SK-N-SH treated with all-trans-retinoic acid at 6 μM for 48 hours (cell line): ENCODE measurements around the gene MIR17HG.

Experiments
- ATAC-seq: fragments of 200-7000 bp; cut with Tn5 transposase; 3 replicates; pipeline ENCODE4 v1.9.1; 2020; ENCODE audit warnings: mild to moderate bottlenecking, moderate library complexity
- ARNTL ChIP-seq: fragments of 450-650 bp; formaldehyde crosslinking; IDR thresholded peaks from 2 replicates; pipeline ENCODE4 v1.5.0; 2020; ENCODE audit warnings: low read depth, mild to moderate bottlenecking, moderate library complexity, borderline replicate concordance
- BACH2 ChIP-seq: fragments of 250-450 bp; sonication (Bioruptor Pico); IDR thresholded peaks from 2 replicates; pipeline ENCODE4 v1.9.0; 2021; ENCODE audit warnings: mild to moderate bottlenecking, borderline replicate concordance
- CSDC2 ChIP-seq: fragments of 250-450 bp; sonication (Bioruptor Pico); IDR thresholded peaks from 2 replicates; pipeline ENCODE4 v1.5.0; 2020; ENCODE audit warnings: mild to moderate bottlenecking, moderate library complexity
- CSRNP3 ChIP-seq: fragments of 250-450 bp; sonication (Bioruptor Pico); IDR thresholded peaks from 2 replicates; pipeline ENCODE4 v1.5.1; 2021; ENCODE audit warnings: mild to moderate bottlenecking, moderate library complexity
- ESRRG ChIP-seq: fragments of 250-450 bp; sonication (Bioruptor Pico); IDR thresholded peaks from 2 replicates; pipeline ENCODE4 v1.6.1; 2021; ENCODE audit warnings: mild to moderate bottlenecking
- GLIS3 ChIP-seq: fragments of 250-450 bp; sonication (Bioruptor Pico); IDR thresholded peaks from 2 replicates; pipeline ENCODE4 v1.5.0; 2020; ENCODE audit warnings: mild to moderate bottlenecking, moderate library complexity
- ISL1 ChIP-seq: fragments of 250-450 bp; sonication (Bioruptor Pico); IDR thresholded peaks from 2 replicates; pipeline ENCODE4 v2.1.2; 2022; ENCODE audit warnings: mild to moderate bottlenecking, moderate library complexity
- OSR1 ChIP-seq: fragments of 250-450 bp; sonication (Bioruptor Pico); IDR thresholded peaks from 2 replicates; pipeline ENCODE4 v1.8.0; 2022; ENCODE audit warnings: moderate library complexity, mild to moderate bottlenecking, inconsistent platforms
- POU6F1 ChIP-seq: fragments of 250-450 bp; sonication (Bioruptor Pico); IDR thresholded peaks from 2 replicates; pipeline ENCODE4 v1.8.0; 2021; ENCODE audit warnings: low read depth, mild to moderate bottlenecking, moderate library complexity, borderline replicate concordance
- PPARA ChIP-seq: fragments of 250-450 bp; sonication (Bioruptor Pico); IDR thresholded peaks from 2 replicates; pipeline ENCODE4 v1.5.0; 2020; ENCODE audit warnings: mild to moderate bottlenecking, borderline replicate concordance
- RARB ChIP-seq: fragments of 250-450 bp; sonication (Bioruptor Pico); IDR thresholded peaks from 2 replicates; pipeline ENCODE4 v1.8.0; 2021; ENCODE audit warnings: mild to moderate bottlenecking, moderate library complexity
- SNAI2 ChIP-seq: fragments of 250-450 bp; sonication (Bioruptor Pico); IDR thresholded peaks from 2 replicates; pipeline ENCODE4 v1.5.0; 2020; ENCODE audit warnings: mild to moderate bottlenecking, moderate library complexity
- TCF4 ChIP-seq: fragments of 250-450 bp; sonication (Bioruptor Pico); IDR thresholded peaks from 2 replicates; pipeline ENCODE4 v1.8.0; 2021; ENCODE audit warnings: mild to moderate bottlenecking, moderate library complexity, borderline replicate concordance
- TOX ChIP-seq: fragments of 250-450 bp; sonication (Bioruptor Pico); IDR thresholded peaks from 2 replicates; pipeline ENCODE4 v1.8.0; 2021; ENCODE audit warnings: mild to moderate bottlenecking, moderate library complexity, borderline replicate concordance
- TSHZ2 ChIP-seq: fragments of 250-450 bp; sonication (Bioruptor Pico); IDR thresholded peaks from 2 replicates; pipeline ENCODE4 v1.5.0; 2020; ENCODE audit warnings: mild to moderate bottlenecking, moderate library complexity
- ZC3H10 ChIP-seq: fragments of 250-450 bp; sonication (Bioruptor Pico); IDR thresholded peaks from 2 replicates; pipeline ENCODE4 v1.5.1; 2021; ENCODE audit warnings: mild to moderate bottlenecking, moderate library complexity
- ZFP3 ChIP-seq: fragments of 250-450 bp; sonication (Bioruptor Pico); IDR thresholded peaks from 2 replicates; pipeline ENCODE4 v1.5.0; 2020; ENCODE audit warnings: mild to moderate bottlenecking, moderate library complexity
- ZFP30 ChIP-seq: fragments of 450-650 bp; formaldehyde crosslinking; IDR thresholded peaks from 2 replicates; pipeline ENCODE4 v1.5.0; 2022; ENCODE audit warnings: mild to moderate bottlenecking, moderate library complexity
- ZNF565 ChIP-seq: fragments of 450-650 bp; formaldehyde crosslinking; conservative IDR thresholded peaks from 2 replicates; pipeline ENCODE4 v1.5.0; 2020; ENCODE audit warnings: low read depth, mild to moderate bottlenecking, moderate library complexity
- ZNF70 ChIP-seq: fragments of 450-650 bp; formaldehyde crosslinking; IDR thresholded peaks from 2 replicates; pipeline ENCODE4 v1.5.0; 2020; ENCODE audit warnings: mild to moderate bottlenecking, moderate library complexity
- ZNF8 ChIP-seq: fragments of 450-650 bp; formaldehyde crosslinking; IDR thresholded peaks from 2 replicates; pipeline ENCODE4 v1.5.0; 2020; ENCODE audit warnings: mild to moderate bottlenecking, moderate library complexity
- TF ChIP-seq, protein P1 (sequence below): fragments of 250-450 bp; sonication (Bioruptor Pico); IDR thresholded peaks from 2 replicates; pipeline ENCODE4 v1.8.0; 2020; ENCODE audit warnings: mild to moderate bottlenecking, moderate library complexity, borderline replicate concordance
- TF ChIP-seq, protein P2 (sequence below): fragments of 250-450 bp; sonication (Bioruptor Pico); IDR thresholded peaks from 2 replicates; pipeline ENCODE4 v1.5.1; 2020; ENCODE audit warnings: low read depth, mild to moderate bottlenecking, moderate library complexity

Gene MIR17HG

GRCh38 chr13:91346850-91347201 lies 661 bp upstream of the MIR17HG start:
- TF ChIP-seq, protein P1, sequence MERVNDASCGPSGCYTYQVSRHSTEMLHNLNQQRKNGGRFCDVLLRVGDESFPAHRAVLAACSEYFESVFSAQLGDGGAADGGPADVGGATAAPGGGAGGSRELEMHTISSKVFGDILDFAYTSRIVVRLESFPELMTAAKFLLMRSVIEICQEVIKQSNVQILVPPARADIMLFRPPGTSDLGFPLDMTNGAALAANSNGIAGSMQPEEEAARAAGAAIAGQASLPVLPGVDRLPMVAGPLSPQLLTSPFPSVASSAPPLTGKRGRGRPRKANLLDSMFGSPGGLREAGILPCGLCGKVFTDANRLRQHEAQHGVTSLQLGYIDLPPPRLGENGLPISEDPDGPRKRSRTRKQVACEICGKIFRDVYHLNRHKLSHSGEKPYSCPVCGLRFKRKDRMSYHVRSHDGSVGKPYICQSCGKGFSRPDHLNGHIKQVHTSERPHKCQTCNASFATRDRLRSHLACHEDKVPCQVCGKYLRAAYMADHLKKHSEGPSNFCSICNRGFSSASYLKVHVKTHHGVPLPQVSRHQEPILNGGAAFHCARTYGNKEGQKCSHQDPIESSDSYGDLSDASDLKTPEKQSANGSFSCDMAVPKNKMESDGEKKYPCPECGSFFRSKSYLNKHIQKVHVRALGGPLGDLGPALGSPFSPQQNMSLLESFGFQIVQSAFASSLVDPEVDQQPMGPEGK (CRISPR knock-in tag) = no peak
- no peak for TF ChIP-seq GLIS3 (CRISPR knock-in tag)
- TF ChIP-seq CSDC2 = no peak
- TF ChIP-seq ARNTL = no peak
- no peak for TF ChIP-seq BACH2
- no peak for TF ChIP-seq CSRNP3 (CRISPR knock-in tag)
- TF ChIP-seq TCF4 (CRISPR knock-in tag) = no peak
- TF ChIP-seq, protein P2, sequence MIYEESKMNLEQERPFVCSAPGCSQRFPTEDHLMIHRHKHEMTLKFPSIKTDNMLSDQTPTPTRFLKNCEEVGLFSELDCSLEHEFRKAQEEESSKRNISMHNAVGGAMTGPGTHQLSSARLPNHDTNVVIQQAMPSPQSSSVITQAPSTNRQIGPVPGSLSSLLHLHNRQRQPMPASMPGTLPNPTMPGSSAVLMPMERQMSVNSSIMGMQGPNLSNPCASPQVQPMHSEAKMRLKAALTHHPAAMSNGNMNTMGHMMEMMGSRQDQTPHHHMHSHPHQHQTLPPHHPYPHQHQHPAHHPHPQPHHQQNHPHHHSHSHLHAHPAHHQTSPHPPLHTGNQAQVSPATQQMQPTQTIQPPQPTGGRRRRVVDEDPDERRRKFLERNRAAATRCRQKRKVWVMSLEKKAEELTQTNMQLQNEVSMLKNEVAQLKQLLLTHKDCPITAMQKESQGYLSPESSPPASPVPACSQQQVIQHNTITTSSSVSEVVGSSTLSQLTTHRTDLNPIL (CRISPR knock-in tag) = no peak
- no peak for TF ChIP-seq PPARA (CRISPR knock-in tag)
- TF ChIP-seq ZNF565 (CRISPR knock-in tag) = no peak
- no peak for TF ChIP-seq ISL1
- no peak for TF ChIP-seq ZNF8
- TF ChIP-seq ZNF70 = no peak
- no peak for TF ChIP-seq SNAI2 (CRISPR knock-in tag)
- TF ChIP-seq TOX (CRISPR knock-in tag) = no peak
- no peak for TF ChIP-seq ESRRG (CRISPR knock-in tag)
- no peak for TF ChIP-seq OSR1 (CRISPR knock-in tag)
- TF ChIP-seq ZFP30 = no peak
- TF ChIP-seq POU6F1 (CRISPR knock-in tag) = no peak
- ATAC-seq = no peak

GRCh38 chr13:91347996-91348905 lies 764 bp downstream of the MIR17HG start:
- TF ChIP-seq BACH2 (no peak), TSHZ2 (no peak), ZFP30 (no peak), PPARA (CRISPR knock-in tag) (no peak), POU6F1 (CRISPR knock-in tag) (no peak), TCF4 (CRISPR knock-in tag) (no peak), RARB (CRISPR knock-in tag) (no peak), SNAI2 (CRISPR knock-in tag) (no peak), ARNTL (no peak), TOX (CRISPR knock-in tag) (no peak), ZC3H10 (CRISPR knock-in tag) (no peak), ZFP3 (CRISPR knock-in tag) (no peak), ISL1 (no peak), GLIS3 (CRISPR knock-in tag) (no peak)
- TF ChIP-seq, protein P1 (CRISPR knock-in tag) = no peak
- TF ChIP-seq, protein P2 (CRISPR knock-in tag) = no peak
- ATAC-seq = peak; percentile 64
